T-helper 2 cell treated with Interferon-gamma antibody and Interleukin-4, amounts not matched to agents 100 ng/mL and 5 ng/mL, for 36 hours (primary cell): Measurements from ENCODE around the gene DHRS7B. TPM values are rescaled to one million over a fixed set of nuclear protein-coding genes. Genes with fewer than 3 reads are reported as not detected.

Experiments used
- intact Hi-C: fragments of 100-400 bp; cut with micrococcal nuclease; formaldehyde crosslinking; loops from one replicate; pipeline ENCODE4 v1.15.1; 2023
- total RNA-seq: library from RNA; stranded (reverse); gene quantifications from 2 replicates; pipeline ENCODE4 v1.2.3, GENCODE V29; 2022

DHRS7B gene
- total RNA-seq, 1 donor from 2014 or later, result 15.1 TPM

DNA sequence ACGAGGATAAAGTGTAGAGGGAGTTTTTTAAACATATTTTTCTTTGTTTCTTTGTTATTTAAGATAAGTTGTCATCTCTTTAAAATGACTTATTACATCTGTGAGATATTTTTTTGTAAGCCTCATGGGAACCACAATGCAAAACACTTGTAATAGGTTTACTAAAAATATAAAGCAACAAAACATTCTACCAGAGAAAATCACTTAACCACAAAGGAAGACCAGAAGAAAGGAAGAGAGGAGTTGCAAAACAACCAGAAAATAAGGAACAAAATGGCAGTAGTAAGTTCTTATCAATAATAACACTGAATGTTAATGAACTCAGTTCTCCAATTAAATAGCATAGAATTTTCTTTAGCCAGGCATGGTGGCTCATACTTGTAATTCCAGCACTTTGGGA lies 22.9 kb downstream of the DHRS7B start:
- intact Hi-C loops, result no loop called here

DNA sequence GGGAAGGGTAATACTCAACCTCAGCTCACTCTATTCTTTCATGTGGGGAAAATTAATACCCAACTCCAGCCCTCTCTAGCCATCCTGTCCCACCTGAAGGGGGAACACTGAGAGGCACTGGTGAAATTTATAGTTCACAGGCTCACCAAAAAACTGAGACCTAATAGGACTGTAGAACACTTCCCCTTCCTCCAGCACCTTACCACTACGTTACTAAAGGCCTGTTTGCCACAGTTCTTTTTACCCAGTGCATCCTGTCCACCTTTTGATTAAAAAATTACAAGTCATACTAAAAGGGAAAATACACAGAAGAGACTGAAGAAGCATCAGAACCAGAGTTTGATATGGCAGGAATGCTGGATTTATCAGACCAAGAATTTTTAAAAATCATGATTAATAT lies 26.0 kb downstream of the DHRS7B start:
- intact Hi-C loops, result no loop called here

DNA sequence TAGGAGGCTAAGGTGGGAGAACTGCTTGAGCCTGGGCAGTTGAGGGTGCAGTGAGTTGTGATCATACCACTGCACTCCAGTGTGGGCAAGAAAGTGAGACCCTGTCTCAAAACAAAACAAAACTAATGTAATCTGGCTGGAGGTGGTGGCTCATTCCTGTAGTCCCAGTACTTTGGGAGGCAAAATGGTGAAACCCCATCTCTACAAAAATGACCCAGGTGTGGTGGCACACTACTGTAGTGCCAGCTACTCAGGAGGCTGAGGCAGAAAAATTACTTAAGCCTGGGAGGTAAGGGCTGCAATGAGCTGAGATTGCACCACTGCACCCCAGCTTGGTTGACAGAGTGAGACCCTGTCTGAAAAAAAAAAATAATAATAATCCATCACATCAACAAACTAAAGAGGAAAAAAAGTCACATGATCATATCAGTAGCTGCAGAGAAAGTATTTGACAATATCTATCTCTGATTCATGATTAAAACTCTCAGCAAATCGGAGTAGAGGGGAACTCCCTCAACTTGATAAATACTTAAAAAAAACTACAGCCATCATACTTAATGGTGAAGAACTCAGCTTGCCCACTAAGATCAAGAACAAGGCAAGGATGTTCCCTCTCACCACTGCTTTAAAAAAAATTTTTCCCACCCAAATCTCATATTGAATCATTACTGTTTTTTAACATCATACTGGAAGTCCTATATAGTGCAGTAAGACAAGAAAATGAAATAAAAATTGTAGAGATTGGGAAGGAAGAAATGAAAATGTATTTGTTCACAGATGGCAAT lies 31.0 kb downstream of the DHRS7B start:
- intact Hi-C loops, result no loop called here

DNA sequence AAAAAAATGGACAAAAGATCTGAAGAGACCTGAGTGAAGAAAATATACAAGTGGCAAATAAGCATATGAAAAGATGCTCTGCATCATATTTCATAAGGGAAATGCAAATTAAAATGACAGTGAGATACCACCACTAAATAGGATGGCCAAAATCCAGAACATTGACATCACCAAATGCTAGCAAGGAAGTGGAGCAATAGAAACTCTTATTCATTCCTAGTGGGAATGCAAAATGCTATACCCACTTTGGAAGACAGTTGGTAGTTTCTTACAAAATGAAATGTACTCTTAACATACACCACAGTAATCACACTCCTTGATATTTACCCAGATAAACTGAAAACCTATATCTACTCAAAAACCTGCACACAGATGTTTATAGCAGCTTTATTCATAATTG lies 33.6 kb downstream of the DHRS7B start:
- intact Hi-C loops, result no loop called here

GRCh38 chr17:21161498-21162393 lies 35.0 kb downstream of the DHRS7B start:
- intact Hi-C loops, result no loop called here

GRCh38 chr17:21162394-21162775 lies 35.6 kb downstream of the DHRS7B start:
- intact Hi-C loops, result no loop called here

DNA sequence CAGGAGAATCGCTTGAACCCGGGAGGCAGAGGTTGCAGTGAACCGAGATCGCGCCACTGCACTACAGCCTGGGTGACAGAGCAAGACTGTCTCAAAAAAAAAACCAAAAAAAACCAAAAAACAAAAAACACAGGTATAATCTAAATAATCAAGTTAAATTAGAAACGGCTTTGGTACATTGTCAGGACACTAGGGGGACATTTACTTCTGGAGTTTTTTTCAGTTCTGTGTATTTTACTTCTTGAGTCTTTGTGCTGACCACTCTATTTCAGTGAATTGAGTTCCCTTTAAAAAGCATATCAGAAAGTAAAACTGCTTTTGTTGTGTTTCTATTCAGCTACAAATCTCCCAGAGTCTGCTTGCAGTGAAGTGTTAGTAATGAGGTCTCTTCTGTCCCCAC lies 36.3 kb downstream of the DHRS7B start:
- intact Hi-C loops, result no loop called here

DNA sequence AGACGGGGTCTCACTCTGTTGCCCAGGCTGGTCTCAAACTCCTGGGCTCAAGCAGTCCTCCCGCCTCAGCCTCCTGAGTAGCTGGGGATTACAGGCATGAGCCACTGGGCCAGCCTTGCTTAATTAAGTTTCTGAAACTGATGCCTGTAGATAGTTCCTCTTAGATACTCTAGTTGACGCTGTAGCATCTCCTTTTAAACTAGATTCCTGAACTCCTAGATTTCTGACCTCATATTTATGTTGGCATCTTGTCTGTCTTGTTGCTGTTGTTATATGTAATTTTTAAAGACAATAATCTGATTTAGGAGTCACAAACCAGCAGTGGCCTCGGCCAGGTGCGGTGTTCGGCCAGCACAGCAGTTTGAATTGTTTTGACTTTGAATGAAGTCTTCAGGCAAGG lies 37.5 kb downstream of the DHRS7B start:
- intact Hi-C loops, result no loop called here

- intact Hi-C loops, result no loop called here
Measured at GRCh38 chr17:21164620-21165019, 37.9 kb downstream of the DHRS7B start.

DNA sequence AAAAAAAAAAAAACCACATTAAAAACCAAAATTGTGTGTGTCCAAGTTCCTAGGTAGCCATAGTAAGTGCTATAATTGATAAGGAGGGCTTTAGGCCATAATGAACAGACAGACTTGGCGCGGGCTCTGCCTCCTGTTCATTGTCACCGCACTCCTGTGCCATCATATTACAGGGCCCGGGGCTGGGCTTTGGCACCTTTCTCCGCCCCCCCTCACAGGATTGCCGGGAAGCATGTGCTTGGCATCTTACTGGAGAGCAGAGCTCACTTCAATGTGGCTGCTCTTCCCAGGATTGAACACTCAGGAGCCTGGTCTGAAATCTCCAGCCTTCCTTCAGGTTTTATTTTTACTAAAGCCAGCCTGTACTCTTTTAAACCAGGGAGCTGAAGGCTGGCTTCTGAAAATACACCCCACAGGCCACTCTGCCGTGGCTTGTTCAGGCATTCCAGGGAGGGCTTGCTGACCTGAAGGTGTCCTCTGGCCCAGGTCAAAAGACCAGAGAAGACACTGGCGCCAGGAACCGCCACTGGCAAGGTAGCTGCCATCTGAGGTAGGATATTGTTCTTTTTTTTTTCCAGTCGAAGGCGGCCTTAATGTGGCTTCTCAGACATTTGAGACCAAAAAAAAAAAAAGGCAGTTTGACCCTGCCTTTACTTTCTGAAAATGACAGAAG lies 39.3 kb downstream of the DHRS7B start:
- intact Hi-C loops, result no loop called here

DNA sequence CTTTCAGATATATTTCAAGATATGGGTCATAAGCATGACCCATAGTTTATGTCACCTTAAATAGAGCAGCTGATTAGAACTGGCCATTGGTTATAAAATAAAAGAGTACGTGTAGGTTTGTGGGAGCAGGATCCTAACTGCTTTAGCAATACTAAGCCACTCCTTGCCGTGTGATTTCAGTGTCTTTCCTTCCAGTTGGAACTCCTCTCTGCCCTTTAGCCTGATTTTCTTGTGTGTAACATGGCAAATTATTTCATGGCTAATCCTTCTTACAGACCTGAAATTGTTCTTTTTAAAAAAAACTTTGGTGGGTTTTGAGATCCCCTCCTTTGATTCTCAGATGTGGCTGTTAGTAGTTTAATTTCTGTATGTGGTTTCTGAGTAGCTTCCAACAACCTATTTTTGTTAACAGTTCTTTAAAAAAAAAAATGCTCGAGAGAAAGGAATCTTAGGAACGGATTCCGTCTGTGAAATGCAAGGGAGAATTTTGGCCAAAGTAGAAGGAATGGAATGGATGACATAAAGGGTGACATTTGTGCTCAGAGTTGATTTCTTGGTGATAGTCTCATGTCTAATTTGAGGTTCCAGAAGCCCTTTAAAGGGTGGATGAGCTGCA lies 39.9 kb downstream of the DHRS7B start:
- intact Hi-C loops, result no loop called here

DNA sequence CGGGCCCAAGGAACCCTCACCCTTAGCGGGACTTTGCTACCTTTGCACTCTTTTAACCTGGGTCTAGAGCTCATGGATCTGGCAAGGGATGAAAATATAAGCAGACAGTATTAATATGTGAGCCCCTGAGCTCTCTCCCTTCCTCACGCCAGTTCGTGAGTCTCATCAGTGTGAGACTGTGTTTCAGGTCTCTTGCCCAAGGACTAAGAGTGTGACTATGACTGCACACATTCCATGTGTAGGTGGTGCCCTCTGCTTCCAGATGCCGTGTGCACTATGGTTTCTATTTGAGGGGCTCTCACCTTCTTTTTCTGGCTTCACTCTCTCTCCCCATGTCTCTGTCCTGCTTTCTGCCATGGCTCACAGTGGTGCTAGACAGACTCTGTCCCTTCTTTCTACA lies 40.5 kb downstream of the DHRS7B start:
- intact Hi-C loops, result no loop called here

DNA sequence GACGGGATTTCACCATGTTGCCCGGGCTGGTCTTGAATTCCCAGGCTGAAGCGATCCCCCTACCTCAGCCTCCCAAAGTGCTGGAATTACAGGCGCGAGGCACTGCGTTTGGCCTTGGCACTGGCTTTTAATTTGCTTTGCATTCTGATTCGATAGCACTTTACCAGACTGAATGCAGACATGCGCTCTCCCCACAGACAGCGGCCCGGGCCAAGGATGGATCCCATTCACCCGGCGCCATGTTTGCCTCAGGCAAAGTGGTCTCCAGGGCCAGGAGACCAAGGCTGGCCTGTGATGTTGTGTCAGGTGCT lies 41.7 kb downstream of the DHRS7B start:
- intact Hi-C loops, result no loop called here

- intact Hi-C loops, result no loop called here
Measured at GRCh38 chr17:21169496-21169895, 42.7 kb downstream of the DHRS7B start.

GRCh38 chr17:21170809-21171208 lies 44.0 kb downstream of the DHRS7B start:
- intact Hi-C loops, result no loop called here

- intact Hi-C loops, result no loop called here
Measured at GRCh38 chr17:21171309-21171922, 44.7 kb downstream of the DHRS7B start.

- intact Hi-C loops, result no loop called here
Measured at GRCh38 chr17:21171970-21172510, 45.3 kb downstream of the DHRS7B start.

- intact Hi-C loops, result no loop called here
Measured at GRCh38 chr17:21172846-21173245, 46.1 kb downstream of the DHRS7B start.

- intact Hi-C loops, result no loop called here
Measured at GRCh38 chr17:21173543-21173942, 46.8 kb downstream of the DHRS7B start.

GRCh38 chr17:21174186-21174585 lies 47.4 kb downstream of the DHRS7B start:
- intact Hi-C loops, result no loop called here

- intact Hi-C loops, result no loop called here
Measured at GRCh38 chr17:21174713-21175112, 47.9 kb downstream of the DHRS7B start.
